Cardiac fibroblast (primary cell): ENCODE results near the gene ALPK3.

Experiments used
- DNase-seq, 2 donors: peaks; one replicate each; pipeline versions ENCODE4 v3.0.0 to v3.0.0-alpha.2; 2010; ENCODE audit warnings: low read depth in 2 of 2
- H3K4me3 ChIP-seq, 2 donors: replicated peaks in 1 of 2; 1 replicate in 1 of 2; 2 replicates in 1 of 2; pipeline ENCODE4 v1.5.1; 2011; ENCODE audit warnings: low read depth in 2 of 2, low read length in 2 of 2, mild to moderate bottlenecking in 2 of 2, moderate library complexity in 1 of 2
- CTCF ChIP-seq: IDR thresholded peaks from one replicate; pipeline ENCODE4 v1.5.1; 2011; ENCODE audit warnings: low read depth, mild to moderate bottlenecking, low read length, inconsistent platforms

Gene ALPK3

GRCh38 chr15:84813931-84814330 lies 3.2 kb upstream of the ALPK3 start:
- no peak for DNase-seq
- H3K4me3 ChIP-seq = no peak overlapping the region
- no peak for TF ChIP-seq CTCF

- no peak for DNase-seq
- no peak for TF ChIP-seq CTCF
- H3K4me3 ChIP-seq = no peak overlapping the region
These were observed 2.2 kb upstream of the ALPK3 start for GRCh38 chr15:84814916-84815315.

- TF ChIP-seq CTCF = no peak
- DNase-seq = no peak
- H3K4me3 ChIP-seq = no peak overlapping the region
These were observed 418 bp downstream of the ALPK3 start for GRCh38 chr15:84817466-84818081.

GRCh38 chr15:84818261-84819131 lies 1.3 kb downstream of the ALPK3 start:
- DNase-seq = peak; percentile 60 to 80
- peak; percentile 5 for TF ChIP-seq CTCF
- H3K4me3 ChIP-seq = no peak overlapping the region

GRCh38 chr15:84819291-84819768 lies 2.2 kb downstream of the ALPK3 start:
- peak; percentile 10 for TF ChIP-seq CTCF
- no peak for DNase-seq
- no peak overlapping the region for H3K4me3 ChIP-seq

GRCh38 chr15:84819791-84820190 lies 2.6 kb downstream of the ALPK3 start:
- no peak for DNase-seq
- TF ChIP-seq CTCF = no peak
- no peak overlapping the region for H3K4me3 ChIP-seq
